Stimulated activated naive CD4-positive, alpha-beta T cell (primary cell): ENCODE results near the gene PKP2.
"Not testable (repeated sequence)": the region's sequence is repeated elsewhere in the genome, so short reads cannot be mapped to it uniquely, and the experiment has no call there.

Experiments used
- DNase-seq, 6 experiments: peaks; one replicate each; lab custom pipeline; 2025; lab: John Stamatoyannopoulos, UW

The PKP2 gene

DNA sequence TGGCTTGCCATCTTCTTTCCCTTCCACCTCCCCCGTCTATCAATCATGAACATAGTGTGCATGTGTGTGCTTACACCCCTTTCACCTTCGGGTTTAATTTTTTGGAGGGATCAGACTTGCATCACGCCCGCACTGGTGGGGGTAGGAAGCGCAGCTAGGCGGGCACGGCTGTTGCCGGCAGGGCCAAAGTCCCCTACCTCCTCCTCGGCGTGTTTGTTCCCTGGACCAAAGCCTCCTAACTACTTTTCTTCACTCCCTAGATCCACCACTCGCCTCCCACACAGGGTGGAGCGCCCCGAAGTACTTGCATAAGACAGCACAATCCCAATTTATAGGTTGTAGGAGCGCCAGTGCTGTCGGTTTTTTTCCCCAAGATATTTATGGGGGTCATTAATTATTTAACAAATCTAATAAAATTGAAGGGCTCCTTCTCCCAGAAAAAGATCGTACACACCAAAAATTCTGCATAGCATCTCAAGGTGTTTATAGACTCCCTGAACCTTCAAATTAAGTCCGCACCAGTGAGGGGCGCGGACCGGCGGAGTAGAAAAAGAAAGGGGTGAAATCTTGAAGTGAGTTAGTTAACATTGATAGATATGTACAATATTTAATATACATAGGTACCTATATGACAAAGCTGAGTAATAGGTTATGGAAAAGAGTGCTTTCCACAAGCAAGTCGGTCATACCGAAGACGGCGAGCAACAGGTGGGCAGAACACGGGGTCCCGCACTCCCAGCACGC is 717 bp downstream of the PKP2 start:
- no peak for DNase-seq

GRCh38 chr12:32894566-32894965 is 2.0 kb downstream of the PKP2 start:
- no peak for DNase-seq

DNA sequence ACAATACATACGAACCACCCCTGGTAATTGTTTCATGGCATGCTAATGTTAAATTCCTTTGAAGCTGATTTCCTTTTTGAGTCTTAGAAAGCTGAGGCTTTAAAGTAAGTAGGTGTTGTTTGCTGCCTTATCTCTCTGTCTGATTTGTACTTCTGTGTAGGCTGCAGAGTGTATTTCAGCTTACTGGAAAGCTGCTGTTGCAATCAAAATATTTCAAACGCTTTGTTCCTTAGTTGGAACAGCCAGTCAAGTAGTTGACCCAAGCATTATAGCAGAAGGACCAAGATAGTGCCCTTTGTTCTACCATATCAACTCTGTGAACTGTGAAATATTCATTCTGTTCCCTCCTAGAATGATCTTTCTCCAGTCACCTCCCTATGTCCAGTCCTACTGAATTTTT is 3.1 kb downstream of the PKP2 start:
- DNase-seq: no peak

GRCh38 chr12:32893043-32893442 is 3.5 kb downstream of the PKP2 start:
- no peak for DNase-seq

- DNase-seq: not testable (repeated sequence)
These were observed 4.2 kb downstream of the PKP2 start for GRCh38 chr12:32892369-32892768.

GRCh38 chr12:32891956-32892355 is 4.6 kb downstream of the PKP2 start:
- DNase-seq: no peak

DNA sequence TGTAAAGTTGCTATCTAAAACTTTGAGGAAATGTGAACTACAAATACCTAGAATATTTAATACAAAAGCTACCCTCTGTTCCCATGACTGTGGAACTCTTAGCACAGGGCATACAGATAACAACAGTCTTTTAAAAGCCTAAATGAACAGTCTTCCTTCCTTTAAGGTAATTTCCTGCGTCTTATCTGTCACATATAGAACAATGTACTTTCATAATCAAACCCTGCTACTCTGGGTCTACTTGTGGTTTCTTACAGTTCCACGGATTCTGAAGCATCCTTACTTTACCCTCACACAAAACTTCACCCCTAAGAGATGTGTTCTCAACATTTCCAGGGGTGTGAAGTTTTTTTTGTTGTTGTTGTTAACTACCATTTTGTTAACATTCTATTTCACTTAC is 5.1 kb downstream of the PKP2 start:
- no peak for DNase-seq

- no peak for DNase-seq
These were observed 7.4 kb downstream of the PKP2 start for GRCh38 chr12:32889011-32889760.

DNA sequence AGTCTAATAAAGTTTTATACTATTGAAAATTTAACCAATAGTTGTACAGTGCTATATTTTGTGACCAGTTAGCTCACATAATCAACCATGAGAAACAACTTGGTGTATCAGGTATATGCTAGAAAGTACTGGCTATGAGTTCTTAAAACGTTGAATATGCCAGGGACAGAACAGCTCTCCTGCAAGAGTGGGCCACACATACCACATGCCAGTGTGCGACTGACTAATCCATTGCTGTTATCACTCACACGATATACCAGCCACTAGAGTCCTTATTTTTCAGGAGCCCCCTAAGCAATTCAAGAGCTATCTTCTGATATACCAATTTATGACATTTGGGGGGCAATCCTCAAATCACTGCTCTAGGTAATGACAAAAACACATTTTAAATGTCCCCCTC is 9.5 kb downstream of the PKP2 start:
- DNase-seq: no peak

- no peak for DNase-seq
These were observed 10.7 kb downstream of the PKP2 start for GRCh38 chr12:32885831-32886230.

DNA sequence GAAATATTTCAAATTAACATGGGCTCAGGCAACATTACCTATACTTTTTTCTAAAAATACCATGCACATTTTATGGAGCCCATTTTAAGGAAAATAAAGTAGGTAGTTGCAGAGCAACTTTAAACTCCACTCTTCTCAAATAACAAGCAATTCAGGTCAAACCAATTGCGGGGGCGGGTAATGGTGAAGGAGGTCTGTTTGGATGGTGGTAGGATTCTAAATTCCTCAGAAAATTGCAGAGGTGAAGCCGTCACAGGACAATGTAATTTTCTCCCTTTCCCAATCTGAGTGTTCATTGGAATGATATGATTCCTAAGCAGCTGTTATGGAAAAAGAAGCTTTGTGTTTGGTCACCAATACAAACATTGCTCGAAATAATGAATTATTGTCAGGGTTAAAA is 11.6 kb downstream of the PKP2 start:
- no peak for DNase-seq

DNA sequence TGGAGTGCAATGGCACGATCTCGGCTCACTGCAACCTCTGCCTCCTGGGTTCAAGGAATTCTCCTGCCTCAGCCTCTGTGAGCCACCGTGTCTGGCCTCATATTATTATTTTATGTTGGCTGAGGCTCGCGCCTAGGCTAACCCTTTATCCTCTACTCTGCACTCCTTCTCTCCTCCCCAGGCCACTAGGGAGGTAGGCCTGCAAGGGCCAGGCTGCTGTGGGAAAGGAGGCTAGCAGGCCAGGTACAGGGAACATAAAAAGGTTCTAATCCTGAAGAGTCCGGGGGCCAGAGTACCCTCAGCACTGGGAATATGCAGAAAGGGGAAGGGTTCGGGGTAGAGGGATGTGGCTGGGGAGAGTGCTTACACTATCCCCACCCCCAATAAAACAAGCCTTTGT is 14.9 kb downstream of the PKP2 start:
- no peak for DNase-seq

- no peak for DNase-seq
These were observed 15.5 kb downstream of the PKP2 start for GRCh38 chr12:32881107-32881506.

DNA sequence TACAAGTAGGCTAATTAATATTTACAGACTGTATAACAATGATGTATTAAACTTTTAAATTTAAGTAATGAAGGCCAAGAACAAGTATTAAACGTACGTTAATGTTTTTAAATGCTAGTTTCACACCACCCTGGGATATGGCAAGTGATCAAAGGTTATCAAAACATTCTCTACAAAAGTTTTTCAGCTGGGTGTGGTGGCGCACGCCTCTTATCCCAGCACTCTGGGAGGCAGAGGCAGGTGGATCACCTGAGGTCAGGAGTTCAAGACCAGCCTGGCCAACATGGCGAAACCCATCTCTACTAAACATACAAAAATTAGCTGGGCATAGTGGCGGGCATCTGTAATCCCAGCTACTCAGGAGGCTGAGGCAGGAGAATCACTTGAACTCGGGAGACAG is 17.5 kb downstream of the PKP2 start:
- not testable (repeated sequence) for DNase-seq

- DNase-seq: no peak
These were observed 18.7 kb downstream of the PKP2 start for GRCh38 chr12:32877601-32878459.

- DNase-seq: no peak
These were observed 20.6 kb downstream of the PKP2 start for GRCh38 chr12:32876004-32876403.

- no peak for DNase-seq
These were observed 21.6 kb downstream of the PKP2 start for GRCh38 chr12:32874975-32875374.

- DNase-seq: no peak
These were observed 22.5 kb downstream of the PKP2 start for GRCh38 chr12:32874078-32874477.

DNA sequence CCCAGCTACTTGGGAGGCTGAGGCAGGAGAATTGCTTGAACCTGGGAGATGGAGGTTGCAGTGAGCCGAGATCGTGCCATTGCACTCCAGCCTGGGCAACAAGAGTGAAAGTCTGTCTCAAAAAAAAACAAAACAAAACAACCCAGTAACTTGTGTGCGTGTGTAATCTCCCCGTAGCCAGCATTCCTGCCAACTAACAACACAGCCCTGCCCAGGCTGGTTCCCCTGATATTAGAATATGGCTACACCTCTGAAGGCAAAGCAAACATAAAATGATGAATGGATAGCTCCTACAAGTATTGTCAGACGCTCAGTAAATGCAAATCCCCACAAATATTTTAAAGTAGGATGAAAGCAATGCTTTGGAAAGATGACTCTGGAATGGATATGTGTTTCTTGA is 24.2 kb downstream of the PKP2 start:
- not testable (repeated sequence) for DNase-seq

DNA sequence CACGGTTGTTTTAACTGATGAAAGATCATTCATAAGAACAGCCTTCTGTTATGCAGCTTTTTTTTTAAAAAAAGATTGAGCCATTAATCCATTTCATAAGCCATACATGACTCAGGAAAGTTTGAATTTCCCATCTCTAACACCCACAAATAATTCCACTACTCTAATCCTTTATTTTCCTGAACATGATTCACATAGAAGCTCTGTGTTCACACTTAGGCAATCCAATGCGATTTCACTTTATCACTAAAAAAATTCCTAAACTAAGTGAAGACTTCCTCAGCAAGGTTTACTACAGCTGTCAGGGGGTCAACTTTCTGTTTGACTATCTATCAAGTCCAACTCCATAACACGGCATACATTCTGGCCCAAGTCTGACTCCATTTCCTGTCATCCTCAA is 25.9 kb downstream of the PKP2 start:
- no peak for DNase-seq

GRCh38 chr12:32868885-32869284 is 27.7 kb downstream of the PKP2 start:
- no peak for DNase-seq

DNA sequence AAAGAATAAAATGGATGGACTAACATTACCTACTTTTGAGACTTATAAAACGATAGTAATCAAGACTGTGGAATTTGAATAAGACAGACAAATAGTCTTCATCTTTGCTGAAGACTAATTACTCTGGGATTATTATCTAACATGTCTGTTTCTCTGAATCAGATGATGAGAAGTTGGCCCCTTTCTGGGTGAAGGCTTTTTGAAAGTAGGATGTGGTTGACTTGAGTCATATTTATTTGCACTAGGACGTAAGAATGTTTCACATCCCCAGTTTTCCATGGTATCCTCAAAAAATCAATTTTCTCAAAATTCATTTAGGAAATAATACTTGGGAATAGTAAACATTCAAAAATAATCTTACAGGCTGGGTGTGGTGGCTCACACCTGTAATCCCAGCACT is 31.8 kb downstream of the PKP2 start:
- no peak for DNase-seq

DNA sequence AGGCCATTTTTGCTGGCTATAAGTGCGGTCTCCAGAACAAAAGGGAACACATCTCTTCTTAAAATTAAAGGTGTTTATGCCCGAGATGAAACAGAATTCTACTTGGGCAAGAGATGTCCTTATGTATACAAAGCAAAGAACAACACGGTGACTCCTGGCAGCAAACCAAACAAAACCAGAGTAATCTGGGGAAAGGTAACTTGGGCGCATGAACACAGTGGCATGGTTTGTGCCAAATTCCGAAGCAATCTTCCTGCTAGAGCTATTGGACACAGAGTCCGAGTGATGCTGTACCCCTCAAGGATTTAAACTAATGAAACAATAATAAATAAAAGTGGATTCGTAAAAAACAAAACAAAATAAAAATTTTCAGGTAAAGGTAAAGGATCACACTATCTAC is 33.4 kb downstream of the PKP2 start:
- no peak for DNase-seq
